ENCODE measurements around the gene BMPR1B.

BMPR1B gene

DNA sequence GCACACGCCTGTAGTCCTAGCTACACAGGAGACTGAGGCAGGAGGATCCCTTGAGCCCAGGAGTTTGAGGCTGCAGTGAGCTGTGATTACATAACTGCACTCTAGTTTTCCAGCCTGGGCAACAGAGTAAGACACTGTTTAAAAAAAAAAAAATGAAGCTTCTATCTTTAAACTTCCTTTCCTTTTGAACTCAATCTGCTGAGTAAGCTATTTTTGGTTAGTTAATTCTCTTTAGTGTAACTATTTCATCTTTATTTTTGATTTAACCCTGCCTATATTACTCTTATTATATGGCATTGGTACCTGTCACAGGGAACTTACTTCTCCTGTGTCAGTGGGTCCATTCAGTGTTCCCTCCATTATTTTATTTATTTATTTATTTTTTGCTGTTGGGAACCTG, 160.8 kb downstream of the BMPR1B start:
- no peak for DNase-seq

- no peak for DNase-seq
These were observed 162.6 kb downstream of the BMPR1B start for GRCh38 chr4:94920369-94920768.

GRCh38 chr4:94924566-94924965, 166.8 kb downstream of the BMPR1B start:
- no peak for DNase-seq

GRCh38 chr4:94925764-94926347, 168.1 kb downstream of the BMPR1B start:
- no peak for DNase-seq

DNA sequence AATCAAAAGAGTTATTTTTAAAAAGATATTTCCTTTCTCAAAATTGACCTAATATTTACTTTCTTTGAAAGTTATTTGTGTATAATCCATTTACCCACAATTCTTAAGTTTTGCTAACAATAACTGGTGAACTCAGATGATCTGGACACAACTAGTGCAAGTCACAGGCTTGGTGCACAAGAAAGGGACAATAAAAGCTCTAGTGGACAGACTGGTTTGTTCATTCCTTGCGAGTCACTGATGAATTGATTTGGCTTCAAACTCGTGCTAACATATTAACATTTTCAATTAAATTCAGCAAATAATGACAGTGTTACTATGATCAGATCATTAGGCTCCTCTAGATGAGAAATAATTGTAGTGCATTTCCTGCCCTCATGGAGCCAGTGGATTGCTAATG, 169.2 kb downstream of the BMPR1B start:
- DNase-seq: no peak

DNA sequence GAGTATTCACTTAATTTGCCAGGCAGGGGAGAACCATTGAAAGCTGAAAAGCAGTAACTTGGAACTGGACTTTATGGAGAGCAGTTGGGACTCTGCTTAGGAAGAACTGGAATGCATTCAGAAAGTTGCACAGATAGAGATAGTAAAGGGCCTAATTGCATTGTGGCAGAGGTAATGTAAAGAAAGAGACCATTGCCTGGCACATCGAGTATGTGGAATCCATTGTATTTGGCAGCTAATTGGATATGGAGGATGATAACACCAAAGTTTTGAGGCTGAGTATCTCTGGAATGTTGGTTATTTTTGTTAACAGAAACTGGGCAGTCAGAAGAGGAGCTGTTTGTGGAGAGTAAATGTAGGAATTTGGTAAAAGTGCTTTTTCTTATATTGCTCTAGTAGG, 169.9 kb downstream of the BMPR1B start:
- no peak for DNase-seq

GRCh38 chr4:94929696-94930095, 171.9 kb downstream of the BMPR1B start:
- no peak for DNase-seq

DNA sequence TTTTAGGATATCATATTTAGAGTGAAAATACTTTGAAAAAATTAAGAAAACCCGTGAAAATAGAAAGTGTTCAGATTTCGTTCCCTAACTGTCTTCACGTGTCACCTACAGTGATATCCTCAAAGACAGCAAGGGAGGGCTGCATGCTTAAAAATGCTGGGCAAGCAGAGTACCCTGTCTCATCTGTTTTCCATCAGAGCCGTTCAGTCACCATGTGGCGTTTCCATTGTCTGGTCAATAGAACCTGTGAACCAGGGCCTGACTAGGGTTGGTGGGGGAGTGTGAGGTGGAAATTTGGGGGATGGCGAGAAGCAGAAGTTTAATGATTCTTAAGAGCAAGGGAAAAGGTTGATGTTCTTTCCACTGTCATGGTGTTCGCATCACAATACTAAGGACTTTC, 173.9 kb downstream of the BMPR1B start:
- no peak for DNase-seq

- no peak for DNase-seq
These were observed 174.6 kb downstream of the BMPR1B start for GRCh38 chr4:94932366-94932765.

GRCh38 chr4:94933799-94934198, 176.0 kb downstream of the BMPR1B start:
- DNase-seq: no peak

- DNase-seq: no peak
These were observed 176.4 kb downstream of the BMPR1B start for GRCh38 chr4:94934201-94934600.

DNA sequence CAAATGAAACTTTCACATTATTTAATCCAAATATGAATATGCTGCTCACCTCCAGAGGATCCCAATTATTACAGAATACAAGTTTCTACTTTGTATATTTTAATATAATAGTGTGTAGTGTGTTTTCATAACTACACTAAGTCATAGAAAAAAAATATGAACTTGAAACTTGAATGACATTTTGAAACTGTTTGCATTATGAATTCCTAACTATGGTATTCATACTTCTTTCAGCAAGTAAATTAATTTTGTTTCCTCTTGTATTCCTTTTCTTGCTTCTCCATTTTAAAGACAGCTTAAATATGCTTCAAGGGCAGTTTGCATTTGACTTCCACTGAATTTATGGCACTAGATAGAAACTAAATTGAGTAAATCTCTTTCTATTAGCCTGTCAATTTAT, 177.1 kb downstream of the BMPR1B start:
- no peak for DNase-seq

GRCh38 chr4:94936854-94937253, 179.1 kb downstream of the BMPR1B start:
- DNase-seq: no peak

GRCh38 chr4:94939791-94940519, 182.2 kb downstream of the BMPR1B start:
- no peak for DNase-seq

DNA sequence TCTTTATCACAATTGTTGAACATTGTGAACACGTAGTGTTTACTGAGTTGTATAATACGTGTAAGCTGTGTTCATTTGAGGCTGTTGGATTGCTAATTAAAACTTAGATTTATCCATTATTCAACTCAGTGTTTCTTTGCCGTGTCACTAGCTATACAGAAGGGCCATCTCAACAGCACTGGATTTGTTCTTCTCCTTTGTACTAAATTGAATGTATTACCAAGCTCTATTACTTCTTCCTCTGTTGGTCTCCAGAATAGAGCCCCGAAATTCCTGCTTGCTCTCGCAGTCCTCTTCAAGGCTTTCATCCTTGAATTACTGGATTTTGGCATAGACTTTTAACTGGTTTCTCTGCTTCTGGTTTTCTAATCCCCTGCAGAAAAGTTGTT, 182.8 kb downstream of the BMPR1B start:
- no peak for DNase-seq

- no peak for DNase-seq
These were observed 184.0 kb downstream of the BMPR1B start for GRCh38 chr4:94941706-94942105.

DNA sequence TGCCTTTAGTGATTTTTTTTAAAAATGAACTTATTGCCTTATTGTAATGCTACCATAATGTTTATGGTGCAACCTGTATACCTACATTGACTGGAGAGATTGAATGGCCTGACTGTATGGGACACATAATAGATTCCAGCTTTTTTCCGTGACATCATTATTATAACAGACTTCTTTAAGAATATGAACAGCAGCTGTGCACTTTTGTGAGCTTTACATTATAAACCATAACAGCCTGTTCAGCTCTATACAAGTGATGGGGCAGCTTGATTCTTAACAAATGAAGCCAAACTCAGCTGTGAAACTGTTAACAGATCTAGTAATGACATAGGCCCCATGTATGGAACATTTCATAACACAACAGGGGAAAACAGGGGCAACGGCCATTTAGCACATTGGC, 187.0 kb downstream of the BMPR1B start:
- DNase-seq: no peak

DNA sequence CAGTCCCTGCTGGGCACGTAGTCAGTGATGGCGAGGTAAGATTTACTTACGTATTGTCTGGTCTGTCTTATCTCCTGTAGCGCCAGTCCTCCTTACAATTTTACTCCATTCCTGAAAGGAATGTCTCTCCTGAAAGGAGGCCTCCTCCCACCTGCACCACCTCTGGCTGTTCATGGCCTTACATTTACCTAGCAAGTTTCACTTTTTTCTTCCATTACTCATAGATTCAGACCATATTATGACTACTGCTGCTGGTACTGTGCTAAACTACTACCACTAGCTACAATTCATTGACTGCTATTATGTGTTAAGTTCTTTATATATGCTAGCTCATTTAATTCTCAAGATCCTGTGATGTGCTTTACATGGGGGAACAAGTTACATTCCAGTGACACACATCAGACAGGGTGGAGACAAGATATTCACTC, 189.9 kb downstream of the BMPR1B start:
- no peak for DNase-seq

- no peak for DNase-seq
These were observed 196.5 kb downstream of the BMPR1B start for GRCh38 chr4:94954251-94954650.

- no peak for DNase-seq
These were observed 199.3 kb downstream of the BMPR1B start for GRCh38 chr4:94957030-94957429.

- DNase-seq: no peak
These were observed 201.6 kb downstream of the BMPR1B start for GRCh38 chr4:94959307-94959706.

GRCh38 chr4:94960708-94961107, 203.0 kb downstream of the BMPR1B start:
- no peak for DNase-seq

DNA sequence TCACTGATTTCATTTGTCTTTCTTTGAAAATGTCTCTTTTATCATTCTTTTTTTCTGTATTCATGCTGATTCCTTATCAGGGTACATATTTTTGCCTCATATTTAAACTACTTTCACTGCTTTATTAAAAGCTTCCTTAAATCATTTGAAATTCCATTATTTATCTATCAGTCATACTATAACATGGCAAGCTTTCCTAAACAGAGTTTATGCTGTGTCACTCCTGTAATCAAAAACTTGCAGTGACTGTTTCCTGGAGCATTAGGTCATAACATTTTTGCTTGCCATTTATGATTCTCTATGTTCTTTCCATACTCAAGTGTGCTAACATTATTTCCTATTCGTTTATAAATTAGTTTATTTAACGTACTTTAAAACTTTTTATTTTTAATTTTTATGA, 203.7 kb downstream of the BMPR1B start:
- DNase-seq: no peak

DNA sequence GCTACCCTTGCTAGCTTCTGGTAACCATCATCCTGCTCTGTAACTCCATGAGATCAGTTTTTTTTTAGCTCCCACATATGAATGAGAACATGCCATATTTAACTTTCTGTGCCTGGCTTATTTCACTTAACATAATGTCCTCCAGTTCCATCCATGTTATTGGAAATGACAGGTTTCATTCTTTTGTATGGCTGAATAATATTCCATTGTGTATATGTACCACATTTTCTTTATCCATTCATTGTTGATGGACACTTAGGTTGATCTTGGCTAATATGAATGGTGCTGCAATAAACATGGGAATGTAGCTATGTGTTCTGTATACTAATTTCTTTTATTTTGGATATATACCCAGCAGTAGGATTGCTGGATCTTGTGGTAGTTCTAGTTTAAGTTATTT, 204.7 kb downstream of the BMPR1B start:
- DNase-seq: no peak

DNA sequence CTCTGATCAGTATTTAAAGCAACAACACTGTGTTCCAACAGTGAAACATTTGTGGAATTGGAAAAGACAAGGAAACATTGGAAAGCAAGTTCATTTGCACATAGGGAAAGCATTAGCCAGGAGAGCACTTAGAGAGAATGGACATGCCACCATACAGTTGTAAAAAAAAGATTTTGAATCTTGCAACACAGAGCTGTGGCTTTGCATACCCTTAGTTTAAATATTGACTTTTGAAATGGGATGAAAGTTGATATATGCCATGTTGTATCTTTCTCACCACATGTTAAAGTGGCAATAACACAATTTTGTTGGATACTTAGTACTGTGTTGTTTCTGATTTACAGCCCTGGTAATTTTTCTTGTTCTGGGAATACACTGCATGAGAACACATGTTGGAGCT, 208.1 kb downstream of the BMPR1B start:
- DNase-seq: no peak

Measured in NCI-H1048 (cell line).